HG03196 (cell line): ENCODE measurements around the gene IFNL3.
"Not testable (repeated sequence)": the region's sequence is repeated elsewhere in the genome, so short reads cannot be mapped to it uniquely, and the experiment has no call there.

Experiments
- ATAC-seq: cut with Tn5 transposase; IDR thresholded peaks from one replicate; pipeline ENCODE4 v1.9.1; 2021; ENCODE audit not compliant: unreplicated experiment

Gene IFNL3

DNA sequence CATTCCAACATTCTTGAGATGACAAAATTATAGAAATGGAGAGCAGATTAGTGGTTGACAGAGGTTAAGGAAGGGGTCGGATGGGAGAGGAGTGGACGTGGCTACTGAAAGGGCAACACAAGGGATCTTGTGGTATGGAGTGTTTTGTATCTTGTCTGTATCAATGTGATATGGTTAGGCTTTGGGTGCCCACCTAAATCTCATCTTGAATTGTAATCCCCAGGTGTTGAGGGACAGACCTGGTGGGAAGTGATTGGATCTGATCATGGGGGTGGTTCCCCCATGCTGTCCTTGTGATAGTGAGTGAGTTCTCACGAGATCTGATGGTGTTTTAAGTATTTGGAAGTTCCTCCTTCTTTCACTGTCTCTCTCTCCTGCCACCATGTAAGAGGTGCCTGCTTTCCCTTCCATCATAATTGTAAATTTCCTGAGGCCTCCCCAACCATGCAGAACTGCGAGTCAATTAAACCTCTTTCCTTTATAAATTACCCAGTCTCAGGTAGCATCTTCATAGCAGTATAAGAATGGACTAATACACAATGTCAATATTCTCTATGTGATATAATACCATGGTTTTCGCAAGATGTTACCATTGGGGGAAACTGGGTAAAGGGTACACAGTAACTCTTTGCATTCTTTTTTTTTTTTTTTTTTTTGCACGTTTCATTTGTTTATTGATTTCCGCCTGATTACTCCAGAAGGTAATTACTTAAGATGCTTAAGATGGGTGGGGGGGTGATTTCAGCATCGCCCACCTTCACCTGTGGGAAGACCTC is 8.8 kb upstream of the IFNL3 start:
- ATAC-seq, result no peak

DNA sequence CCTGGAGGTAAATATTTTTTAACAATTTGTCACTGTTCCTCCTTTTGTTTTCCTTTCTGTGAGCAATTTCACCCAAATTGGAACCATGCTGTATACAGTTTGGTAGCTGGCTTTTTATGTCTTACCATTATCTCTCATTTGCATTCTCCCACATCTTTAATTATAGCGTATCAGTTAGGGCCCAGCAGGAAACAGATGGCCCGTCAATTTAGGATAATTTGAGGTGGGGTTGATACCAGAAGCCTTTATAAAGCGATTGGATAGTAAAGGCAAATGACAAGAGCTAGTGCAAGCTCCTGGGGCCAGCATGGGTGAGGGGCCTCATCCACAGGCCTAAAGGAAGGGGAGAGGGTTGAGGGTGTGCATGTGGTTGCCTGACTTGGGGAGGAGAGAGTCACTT is 7.7 kb upstream of the IFNL3 start:
- no peak for ATAC-seq

DNA sequence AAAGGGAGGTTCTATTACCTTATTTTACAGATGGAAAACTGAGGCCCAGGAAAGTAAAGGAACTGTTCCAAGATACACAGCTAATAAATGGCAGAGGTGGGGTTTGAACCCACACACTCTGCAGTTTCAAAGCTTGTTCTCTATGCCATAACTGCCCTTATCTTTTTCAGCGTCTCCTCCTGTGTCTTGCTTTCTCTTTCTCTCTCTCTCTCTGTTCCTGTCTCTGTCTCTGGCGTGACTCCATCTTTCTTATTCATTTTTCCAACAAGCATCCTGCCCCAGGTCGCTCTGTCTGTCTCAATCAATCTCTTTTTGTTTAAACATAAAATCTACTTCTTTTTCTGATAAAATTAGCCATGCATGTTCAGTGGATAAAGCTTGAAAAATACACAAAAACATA is 7.0 kb upstream of the IFNL3 start:
- no peak for ATAC-seq

DNA sequence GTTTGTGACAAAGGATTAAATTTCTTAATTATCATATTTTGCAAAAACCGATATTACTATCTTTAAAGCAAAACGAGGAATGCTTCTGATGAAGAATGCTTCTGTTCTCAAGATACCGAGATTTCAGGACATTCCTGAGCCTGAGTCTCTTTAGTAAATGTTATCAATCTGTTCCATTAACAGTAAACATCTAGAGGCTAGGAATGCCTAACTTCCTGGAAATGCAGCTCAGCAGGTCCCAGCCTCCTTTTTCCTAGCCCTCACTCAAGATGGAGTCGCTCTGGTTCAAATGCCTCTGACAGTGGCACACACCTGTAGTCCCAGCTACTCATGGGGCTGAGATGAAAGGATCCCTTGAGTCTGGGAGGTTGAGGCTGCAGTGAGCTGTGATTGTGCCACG is 6.3 kb upstream of the IFNL3 start:
- ATAC-seq, result no peak

DNA sequence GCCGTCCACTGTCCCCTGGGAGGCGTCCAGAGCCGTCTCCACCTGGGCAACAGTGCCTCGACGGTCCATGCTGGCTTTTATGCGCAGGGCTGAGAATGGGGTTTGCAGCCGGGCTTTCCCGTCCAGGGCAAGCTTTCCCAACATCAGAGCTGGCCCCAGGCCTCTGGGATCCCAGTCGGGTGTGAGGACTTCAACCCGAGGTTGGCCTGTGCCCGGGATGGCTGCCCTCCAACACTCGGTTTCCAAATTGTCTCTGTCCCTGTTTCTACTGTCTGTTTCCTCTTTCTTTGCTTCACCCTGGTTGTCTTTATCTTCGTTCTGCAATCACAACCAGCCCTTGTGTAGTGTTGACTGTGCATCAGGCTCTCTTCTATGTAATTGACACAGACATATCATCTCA is 4.0 kb upstream of the IFNL3 start, which contains the start of gene IFNL4:
Gene IFNL4, minus strand, starts transcription at position 51 of the 400 bp plus-strand sequence.
- ATAC-seq, result no peak

DNA sequence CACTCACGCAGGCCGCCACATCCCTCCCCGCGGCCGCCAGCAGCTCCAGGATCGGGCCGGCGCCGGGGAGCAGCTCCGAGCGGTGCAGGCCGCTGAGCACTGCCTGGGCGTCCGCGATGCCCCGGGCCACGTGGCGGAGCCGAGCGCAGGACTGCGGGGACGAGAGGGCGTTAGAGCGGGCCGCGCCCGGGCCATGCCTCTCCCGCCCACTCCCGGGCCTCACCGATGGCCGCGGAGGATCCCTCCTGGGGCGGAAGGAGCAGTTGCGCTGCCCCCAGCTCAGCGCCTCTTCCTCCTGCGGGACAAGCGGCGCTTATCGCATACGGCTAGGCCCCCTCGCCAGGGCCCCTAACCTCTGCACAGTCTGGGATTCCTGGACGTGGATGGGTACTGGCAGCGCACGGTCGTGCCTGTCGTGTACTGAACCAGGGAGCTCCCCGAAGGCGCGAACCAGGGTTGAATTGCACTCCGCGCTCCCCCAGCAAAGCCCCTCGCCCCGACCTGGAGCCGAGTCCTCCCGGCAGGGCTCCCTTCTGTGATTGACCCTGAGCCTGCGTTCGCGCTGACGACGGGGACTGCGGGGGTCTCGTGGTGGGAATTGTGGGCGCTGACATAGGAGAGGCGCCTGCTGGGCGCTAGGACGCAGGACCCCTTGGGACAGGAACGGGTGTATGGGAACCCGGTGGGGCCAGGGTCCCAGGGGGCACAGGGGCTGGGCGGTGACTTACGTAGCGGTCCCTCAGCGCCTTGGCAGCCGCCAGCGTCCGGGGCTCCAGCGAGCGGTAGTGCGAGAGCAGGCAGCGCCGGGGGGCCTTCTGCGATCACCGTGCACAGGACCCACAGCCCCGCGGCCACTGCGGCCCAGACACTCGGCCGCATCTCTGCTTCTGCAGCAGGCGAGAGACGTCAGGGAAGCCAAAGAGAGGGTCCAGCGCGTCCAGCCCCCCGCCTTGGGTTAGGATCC is 3.2 kb upstream of the IFNL3 start:
- ATAC-seq, result no peak

DNA sequence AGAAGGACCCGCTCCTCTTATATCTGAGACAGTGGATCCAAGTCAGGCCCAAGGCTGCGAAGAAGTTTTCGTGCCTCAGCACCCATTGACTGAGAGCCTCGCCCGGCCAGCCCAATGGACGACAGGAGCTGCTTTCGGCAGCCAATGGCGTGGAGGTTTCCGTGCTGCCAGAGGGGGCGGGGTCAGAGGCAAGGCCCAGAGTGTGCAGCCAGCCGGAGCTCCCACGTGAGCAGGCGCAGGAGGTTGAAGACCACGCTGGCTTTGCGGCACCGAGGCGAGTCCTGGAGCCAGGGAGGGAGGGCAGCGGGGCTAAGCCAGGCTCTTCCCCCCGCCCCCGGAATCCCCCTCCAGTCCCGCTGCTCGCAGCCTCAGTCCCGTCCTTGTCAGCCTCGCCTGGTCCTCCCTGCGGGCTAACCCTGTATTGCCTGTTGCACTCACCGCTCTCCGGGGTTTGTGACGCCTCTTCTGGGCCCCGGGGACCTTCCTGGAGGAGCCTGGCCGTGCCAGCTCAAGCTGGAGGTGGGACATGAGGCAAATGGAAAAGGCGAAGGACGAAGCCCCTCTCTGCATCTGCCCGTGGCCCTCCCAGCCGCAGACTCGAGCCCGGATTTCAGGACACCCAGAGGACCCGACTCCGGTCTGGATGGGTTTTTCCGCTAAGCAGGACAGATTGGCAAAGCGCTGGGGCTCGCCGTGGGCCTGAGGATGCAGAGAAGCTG is 2.3 kb upstream of the IFNL3 start:
- ATAC-seq, result no peak

DNA sequence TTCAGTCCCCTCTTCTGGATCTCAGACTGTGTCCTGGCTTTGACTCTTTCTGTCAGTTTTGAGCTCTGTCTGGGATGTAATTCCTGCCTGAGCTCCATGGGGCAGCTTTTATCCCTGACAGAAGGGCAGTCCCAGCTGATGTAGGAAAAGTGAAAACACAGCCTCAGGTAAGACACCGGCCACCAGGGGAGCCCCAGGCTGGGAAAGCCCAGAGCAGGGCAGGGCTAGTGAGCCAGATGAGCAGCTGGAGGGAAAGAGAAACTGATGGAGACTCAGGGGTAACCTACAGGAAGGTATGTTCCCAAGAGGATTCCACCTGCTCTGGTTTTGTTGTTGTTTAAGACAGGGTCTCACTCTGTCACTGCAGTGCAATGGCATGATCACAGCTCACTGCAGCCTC is 360 bp upstream of the IFNL3 start:
- ATAC-seq, result not testable (repeated sequence)

DNA sequence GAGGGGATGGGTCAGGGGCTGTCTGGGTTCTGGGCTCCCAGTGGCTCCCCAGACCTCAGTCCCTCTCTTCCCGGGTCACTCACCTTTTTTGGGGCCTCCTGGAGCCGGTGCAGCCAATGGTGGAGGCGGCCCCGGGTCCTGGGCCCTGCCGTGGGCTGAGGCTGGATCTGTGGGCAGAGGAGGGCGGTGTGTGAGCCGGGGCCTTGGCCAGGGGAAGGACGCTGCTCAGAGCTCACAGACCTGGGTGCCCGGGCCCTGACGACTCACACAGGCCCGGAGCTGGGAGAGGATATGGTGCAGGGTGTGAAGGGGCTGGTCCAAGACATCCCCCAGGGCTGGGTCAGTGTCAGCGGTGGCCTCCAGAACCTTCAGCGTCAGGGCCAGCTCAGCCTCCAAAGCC is 1.1 kb downstream of the IFNL3 start:
- ATAC-seq, result not testable (repeated sequence)

DNA sequence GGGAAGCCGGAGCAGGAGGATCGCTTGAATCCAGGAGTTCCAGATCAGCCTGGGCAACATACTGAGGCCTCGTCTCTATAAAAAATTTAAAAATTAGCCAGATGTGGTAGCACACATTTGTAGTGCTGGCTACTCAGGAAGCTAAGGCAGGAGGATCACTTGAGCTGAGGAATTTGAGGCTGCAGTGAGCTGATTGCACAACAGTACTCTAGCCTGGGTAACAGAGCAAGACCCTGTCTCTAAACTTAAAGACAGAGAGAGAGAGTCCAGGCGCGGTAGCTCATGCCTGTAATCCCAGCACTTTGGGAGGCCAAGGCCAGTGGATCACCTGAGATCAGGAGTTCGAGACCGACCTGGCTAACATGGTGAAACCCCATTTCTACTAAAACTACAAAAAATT is 4.4 kb downstream of the IFNL3 start:
- no peak for ATAC-seq

DNA sequence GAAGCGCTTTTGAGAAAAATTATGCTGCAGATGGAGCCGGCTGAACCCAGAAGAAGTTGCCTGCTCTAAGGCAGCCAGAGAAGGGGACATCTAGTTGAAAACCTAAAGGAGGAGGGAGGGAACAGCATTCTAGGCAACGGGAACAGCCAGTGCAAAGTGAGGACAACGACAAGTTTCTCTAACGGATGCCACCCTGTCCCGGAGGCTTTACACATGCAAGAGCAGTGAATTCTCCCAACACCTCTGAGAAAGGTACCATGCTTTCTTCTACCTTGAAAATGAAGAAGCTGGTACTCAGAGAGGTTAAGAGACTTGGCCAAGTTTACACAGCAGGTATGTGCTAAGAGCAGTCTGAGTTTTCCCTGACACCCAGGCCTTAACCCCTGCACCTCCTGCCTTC is 5.9 kb downstream of the IFNL3 start:
- no peak for ATAC-seq

DNA sequence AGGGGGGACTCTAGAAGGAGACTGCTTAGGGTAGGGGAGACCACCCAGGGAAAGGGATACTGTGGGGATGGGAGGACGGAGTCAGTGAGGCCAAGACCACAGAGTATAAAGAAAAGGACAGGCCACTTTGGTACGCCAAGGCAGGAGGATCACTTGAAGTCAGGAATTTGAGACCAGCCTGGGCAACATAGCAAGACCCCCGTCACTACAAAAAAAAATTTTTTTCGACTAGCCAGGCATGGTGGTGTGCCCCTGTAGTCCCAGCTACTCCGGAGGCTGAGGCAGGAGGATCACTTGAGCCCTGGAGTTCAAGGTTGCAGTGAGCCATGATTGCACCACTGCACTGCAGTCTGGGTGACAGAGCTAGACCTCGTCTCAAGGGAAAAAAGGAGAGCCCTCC is 6.6 kb downstream of the IFNL3 start:
- ATAC-seq, result no peak

DNA sequence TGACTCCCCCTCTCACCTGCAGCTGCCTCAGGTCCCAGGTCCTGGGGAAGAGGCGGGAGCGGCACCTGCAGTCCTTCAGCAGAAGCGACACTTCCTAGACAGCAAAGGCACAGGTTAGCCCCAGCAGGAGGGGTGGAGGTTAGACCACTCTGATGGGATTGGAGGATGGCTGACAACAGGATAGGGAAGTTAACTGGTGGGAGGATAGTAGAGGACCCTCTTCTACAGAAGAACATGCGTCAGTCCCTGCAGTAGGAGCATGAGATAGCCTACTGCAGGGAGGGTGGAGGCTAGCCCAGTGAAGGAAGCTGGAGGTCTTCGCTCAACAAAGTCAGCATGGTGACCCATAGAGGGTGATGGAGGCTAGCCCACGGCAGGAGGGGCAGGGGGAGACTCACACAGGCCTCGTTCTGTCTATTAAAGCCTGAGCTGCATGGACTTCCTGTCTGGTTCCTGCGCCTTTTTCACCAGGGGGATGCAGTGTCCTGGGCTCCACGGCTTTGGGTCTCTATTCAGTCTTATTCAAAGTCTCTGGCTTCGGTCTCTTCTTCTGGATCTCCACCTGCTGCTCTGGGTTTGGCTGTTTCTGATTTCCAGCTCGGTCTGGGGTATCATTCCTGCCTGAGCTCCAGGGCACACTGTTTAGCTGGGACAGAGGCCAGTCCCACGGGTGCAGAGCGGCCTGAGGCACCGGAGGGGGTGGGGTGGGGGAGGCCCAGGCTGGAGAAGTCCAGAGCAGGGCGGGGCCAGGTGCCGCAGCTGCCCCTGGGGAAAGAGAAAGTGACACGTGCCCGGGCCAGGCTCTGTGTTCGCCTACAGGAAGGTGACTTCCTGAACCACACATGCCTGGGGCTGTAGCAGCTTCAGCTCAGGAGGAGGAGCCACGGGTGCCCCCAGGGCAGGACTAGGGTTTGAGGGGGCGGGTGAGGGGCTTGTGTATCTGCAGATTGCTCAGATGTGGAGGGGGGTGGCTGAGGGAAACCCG is 7.3 kb downstream of the IFNL3 start:
- ATAC-seq, result peak; percentile 52

DNA sequence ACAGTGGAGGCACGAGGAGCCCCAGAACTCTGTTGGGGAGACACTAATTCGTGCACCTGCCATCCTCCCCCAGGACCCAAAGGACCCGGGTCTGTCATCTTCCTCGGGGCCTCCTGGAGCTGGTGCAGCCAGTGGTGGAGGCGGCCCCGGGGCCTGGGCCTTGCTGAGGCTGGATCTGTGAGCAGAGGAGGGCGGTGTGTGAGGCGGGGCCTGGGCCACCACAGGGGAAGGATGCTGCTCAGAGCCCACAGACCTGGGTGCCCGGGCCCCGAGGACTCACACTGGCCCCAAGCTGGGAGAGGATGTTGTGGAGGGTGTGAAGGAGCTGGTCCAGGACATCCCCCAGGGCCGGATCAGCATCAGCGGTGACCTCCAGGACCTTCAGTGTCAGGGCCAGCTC is 8.3 kb downstream of the IFNL3 start:
- no peak for ATAC-seq

DNA sequence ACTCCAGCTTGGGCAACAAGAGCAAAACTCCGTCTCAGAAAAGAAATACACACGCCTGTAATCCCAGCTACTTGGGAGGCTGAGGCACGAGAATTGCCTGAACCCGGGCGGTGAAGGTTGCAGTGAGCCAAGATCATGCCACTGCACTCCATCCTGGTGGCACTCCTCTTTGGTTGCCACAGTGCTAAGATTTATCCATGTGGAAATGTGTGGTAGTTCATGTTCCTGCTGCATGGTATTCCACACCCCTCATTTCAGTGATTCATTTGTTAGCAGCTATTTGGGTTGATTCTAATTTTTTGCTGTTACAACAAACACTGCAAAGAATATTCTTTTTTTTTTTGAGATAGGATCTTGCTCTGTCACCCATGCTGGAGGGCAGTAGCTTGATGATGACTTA is 12.1 kb downstream of the IFNL3 start:
- ATAC-seq, result no peak

DNA sequence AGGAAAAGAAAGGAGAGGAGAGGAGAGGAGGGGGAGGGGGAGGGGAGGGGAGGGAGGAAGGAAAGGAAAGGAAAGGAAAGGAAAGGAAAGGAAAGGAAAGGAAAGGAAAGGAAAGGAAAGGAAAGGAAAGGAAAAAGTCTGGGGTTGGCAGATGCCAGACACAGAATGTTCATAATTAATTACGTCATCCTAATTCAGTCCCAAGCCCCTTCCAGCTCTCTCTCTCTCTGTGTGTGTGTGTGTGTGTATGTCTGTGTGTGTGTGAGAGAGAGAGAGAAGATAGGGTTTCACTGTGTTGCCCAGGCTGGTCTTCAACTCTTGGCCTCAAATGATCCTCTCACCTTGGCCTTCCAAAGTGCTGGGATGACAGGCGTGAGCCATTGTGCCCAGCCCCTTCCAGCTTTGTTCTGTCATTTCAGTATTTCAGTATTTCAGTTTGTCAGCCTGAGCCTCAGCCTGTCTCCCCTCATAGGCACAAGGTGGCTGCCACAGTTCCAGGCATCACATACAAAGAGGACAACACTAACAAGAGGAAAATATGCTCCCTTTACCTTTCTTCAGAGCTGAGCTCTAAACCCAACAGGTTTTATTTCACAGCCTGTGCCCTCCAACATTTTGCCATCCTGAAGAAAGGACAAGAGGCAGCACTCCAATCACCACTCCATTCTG is 14.6 kb downstream of the IFNL3 start:
- no peak for ATAC-seq

DNA sequence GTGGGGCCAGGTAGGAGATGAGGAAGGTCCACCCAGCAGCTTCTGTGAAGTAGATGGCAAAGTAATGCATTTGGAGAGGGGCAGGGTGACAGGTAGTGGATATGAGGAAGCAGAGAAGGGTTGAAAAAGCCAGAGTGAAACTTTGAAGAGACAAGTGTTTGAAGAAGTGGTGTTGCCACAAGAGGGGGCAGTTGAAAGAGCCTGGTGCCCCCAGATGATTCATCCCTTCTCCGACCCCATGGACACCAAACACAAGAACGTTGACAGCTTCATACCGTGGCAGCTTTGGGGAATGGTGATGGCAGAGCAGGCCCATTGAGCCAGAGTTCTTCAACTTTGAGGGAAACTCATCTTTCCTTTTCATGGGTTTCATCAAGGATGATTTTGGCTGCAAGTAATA is 19.9 kb downstream of the IFNL3 start:
- ATAC-seq, result no peak

DNA sequence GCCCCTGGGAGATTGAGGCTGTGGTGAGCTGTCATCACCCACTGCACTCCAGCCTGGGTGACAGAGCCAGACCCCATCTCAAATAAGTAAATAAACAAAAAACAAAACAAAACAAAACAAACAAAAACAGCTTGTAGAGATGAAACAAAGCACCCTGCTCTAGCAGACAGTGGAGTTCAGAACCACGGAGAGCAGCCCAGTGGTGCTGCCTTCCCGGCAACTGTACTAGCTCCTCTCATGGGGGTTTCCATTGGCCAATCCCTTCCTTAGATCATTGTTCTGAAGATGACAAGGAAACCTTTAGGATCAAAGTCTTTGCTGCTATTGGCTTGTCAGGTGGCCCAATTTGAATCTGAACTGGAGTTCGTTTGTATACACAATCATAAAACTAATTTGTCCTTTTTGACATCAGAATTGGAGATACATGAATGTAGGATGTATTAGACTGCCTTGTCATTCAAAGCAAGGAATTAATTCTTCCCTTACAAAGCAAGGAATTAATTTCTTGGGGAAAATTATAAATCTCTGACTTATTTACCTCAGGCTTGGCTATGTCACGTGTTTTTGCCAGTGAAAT is 21.0 kb downstream of the IFNL3 start:
- ATAC-seq, result no peak

DNA sequence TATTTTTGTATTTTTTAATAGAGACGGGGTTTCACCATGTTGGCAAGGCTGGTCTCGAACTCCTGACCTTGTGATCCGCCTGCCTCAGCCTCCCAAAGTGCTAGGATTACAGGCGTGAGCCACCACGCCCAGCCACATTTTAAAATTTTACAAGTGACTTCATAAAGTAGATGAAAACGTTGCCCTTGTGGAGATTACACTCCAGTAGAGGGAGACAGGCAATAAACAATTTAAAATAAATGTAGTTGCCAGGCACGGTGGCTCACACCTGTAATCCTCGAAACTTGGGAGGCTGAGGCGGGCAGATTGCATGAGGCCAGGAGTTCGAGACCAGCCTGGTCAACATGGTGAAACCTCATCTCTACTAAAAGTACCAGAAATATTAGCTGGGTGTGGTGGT is 25.7 kb downstream of the IFNL3 start:
- not testable (repeated sequence) for ATAC-seq
